Amygdala (tissue), 56 donors: ENCODE data around the gene C12orf57.

Experiments used
- DNase-seq, 56 donors: peaks; one replicate each; lab custom pipeline; 2025; lab: John Stamatoyannopoulos, UW

The C12orf57 gene

DNA sequence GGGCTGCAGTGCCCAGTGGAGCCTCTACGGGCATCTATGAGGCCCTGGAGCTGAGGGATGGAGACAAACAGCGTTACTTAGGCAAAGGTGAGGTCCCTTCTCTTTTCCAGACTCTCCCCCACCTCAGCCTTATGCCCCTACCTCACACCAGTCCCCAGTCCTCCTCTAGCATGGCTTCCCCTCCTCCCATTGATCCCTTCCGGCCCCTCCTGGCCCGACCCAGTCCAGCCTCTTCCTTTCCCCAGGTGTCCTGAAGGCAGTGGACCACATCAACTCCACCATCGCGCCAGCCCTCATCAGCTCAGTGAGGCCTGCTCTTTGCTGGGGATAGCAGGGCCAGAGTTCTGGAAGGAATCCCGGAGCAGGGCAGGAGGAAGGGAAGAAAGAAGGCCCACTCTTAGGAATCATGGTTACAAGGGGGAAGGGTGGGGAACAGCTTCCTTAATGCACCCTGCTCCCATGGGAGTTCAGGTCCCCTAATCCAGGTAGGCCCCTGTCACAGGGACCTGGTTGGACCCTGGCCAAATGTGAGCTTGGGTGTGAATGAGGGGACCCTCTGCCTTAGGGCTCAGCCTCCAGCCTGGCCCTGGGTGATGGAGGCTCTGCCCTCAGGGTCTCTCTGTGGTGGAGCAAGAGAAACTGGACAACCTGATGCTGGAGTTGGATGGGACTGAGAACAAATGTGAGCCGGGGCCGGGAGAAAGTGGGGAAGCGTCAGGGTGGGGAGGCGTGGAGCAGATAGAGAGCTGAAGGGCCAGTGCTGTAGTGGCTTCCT lies 27.2 kb upstream of the C12orf57 start:
- no peak for DNase-seq

DNA sequence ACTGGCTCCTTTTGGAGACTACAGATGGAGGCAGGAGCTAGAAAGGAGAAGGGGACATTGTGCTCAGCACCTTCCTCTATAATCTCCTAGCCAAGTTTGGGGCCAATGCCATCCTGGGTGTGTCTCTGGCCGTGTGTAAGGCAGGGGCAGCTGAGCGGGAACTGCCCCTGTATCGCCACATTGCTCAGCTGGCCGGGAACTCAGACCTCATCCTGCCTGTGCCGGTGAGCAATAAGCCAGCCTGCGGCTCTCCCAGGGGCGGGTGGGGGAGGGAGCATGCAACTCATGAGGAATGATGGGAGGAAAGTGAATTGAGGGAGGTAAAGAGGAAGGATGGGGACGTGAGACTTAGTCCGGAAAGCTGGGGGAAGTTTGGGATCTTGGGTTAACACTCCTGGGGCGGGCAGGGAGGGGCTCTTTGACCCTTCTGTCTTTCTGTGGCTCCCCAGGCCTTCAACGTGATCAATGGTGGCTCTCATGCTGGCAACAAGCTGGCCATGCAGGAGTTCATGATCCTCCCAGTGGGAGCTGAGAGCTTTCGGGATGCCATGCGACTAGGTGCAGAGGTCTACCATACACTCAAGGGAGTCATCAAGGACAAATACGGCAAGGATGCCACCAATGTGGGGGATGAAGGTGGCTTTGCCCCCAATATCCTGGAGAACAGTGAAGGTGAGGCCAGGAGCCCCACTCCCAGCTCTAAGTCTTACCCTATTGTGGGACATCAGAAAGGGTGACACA lies 26.2 kb upstream of the C12orf57 start:
- DNase-seq: no peak

GRCh38 chr12:6919588-6919987 lies 24.2 kb upstream of the C12orf57 start:
- DNase-seq: no peak

- no peak for DNase-seq
Measured at GRCh38 chr12:6921539-6921938, 22.3 kb upstream of the C12orf57 start.

- no peak for DNase-seq
Measured at GRCh38 chr12:6921996-6922946, 21.6 kb upstream of the C12orf57 start.

DNA sequence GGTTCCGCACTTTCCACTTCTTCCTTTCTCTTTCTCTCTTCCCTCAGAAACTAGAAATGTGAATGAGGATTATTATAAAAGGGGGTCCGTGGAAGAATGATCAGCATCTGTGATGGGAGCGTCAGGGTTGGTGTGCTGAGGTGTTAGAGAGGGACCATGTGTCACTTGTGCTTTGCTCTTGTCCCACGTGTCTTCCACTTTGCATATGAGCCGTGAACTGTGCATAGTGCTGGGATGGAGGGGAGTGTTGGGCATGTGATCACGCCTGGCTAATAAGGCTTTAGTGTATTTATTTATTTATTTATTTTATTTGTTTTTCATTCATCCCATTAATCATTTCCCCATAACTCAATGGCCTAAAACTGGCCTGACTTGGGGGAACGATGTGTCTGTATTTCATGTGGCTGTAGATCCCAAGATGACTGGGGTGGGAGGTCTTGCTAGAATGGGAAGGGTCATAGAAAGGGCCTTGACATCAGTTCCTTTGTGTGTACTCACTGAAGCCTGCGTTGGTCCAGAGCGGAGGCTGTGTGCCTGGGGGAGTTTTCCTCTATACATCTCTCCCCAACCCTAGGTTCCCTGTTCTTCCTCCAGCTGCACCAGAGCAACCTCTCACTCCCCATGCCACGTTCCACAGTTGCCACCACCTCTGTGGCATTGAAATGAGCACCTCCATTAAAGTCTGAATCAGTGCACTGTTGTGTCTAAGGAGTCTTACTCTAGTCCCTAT lies 20.7 kb upstream of the C12orf57 start:
- DNase-seq: no peak

DNA sequence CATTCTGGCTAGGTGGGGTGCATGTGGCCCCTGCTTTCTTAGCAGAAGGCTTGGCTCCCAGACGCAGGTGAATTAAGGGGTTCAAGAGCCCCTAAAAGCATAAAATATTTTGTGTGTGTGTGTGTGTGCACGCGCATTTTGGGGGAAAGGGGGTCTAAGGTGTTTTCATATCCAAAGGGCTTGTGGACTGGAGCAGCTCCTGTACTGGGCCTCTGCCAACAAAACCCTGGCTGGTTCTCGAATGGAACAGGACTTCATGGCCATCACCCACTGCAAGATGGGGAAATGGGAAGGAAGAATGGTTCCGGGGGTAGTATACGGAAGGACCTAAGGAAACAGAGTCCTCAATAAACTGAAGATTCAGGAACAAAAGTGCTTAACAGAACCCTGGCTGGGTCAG lies 20.0 kb upstream of the C12orf57 start:
- DNase-seq: no peak

DNA sequence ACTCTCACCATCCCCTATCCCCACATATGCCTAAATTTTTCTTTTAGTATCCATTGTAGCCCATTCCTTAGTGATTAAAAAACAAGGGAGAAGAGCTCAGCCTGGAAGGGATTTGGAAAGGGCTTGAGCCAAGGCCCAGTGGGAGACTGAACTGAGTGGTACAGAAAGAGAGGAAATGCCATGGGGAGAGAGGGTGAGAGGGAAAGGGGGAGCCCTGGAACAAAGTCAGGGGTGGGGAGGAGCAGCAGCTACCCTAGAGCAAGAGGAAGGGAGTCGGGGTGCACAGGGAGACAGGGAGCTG lies 18.6 kb upstream of the C12orf57 start:
- peak in 5 of 56 donors; percentile 33 to 67 (median 51) for DNase-seq

GRCh38 chr12:6925540-6926279 lies 18.1 kb upstream of the C12orf57 start:
- DNase-seq: peak in 46 of 56 donors; percentile 26 to 76 (median 58)

GRCh38 chr12:6927379-6928021 lies 16.3 kb upstream of the C12orf57 start, which contains the start of gene ATN1:
Gene ATN1 (plus strand): TSS chr12:6927959. CDS start chr12:6934002, 6,043 bp downstream.
- peak in 53 of 56 donors; percentile 28 to 88 (median 72) for DNase-seq

DNA sequence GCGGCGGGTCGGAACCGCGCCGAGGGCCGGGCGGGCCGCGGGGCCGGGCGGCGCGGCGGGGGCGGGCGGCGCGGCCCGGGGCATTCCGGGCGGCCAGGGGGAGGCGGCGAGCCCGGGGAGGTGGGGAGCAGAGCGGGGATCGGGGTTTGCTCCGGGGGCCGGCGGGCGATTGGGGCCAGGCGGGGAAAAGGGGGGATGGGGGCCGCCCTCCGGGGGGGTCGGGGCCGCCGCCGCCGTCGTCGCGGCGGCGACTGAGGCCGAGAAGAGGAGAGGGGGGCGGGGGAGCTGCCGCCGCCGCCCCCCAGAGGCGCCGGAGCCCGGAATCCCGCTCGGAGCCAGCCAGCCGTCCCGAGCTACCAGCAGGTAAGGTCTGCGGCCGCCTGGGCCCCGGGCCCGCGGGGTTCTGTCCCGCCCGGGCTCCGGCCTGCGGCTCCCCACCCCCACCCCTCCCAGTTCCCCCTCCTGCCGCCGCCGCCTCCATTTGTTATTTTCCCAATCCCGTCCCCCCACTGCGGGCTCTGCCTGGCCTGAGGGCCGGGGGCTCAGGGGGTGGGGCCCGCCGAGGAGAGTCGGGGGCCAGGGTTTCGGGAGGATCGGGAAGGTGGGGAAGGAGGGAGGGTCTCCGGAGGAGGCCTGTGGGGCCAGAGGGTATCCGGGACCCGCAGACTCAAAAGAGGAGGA lies 15.7 kb upstream of the C12orf57 start:
- DNase-seq: peak in 10 of 56 donors; percentile 21 to 61 (median 46)

- peak in 3 of 56 donors; percentile 39 to 58 (median 42) for DNase-seq
Measured at GRCh38 chr12:6928703-6929407, 15.0 kb upstream of the C12orf57 start.

DNA sequence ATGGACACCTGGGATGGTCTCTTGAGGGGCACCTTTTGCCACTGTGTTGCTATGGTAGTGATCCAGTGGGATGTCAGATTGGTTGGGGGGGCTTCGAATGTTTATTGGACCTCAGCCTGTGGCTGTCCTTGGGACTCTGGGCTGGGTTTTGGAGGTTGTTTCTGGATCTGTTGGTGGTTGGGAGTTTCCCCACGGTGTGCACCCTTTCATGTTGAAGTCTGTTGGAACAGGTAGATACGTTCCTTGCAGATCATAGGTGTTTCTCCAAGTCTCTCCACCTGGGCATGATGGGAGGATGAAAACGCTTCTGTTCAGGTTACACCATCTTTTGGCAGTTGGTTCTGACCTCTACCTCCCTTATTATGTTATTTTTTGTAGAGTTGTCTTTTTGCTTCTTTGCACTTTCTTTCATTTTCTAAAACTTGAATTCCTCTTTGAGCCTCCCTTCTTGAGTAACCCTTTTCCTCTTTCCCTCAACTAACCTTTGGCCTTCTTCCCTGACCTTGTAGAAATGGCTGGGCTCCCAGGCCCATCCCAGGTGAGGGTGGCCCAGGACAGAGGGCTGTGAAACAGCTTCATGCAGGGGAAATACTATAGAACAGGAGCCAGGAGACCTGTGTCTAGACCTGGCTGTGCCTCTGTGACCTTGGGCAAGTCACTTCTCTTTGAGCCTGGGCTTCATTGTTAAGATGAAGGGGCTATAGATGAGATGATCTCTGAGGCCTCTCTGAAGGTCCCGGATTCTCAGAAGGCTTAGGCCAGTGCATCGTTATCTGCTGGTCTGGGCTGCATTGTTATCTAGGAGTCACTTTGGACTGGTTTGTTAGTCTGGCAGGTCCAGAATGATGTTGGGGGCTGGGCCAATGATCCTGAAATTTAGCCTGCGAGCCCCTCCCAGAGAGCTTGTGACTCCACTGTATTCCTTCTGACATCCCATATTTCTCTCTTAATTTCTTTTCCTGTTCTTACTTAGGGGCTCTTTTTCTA lies 14.1 kb upstream of the C12orf57 start:
- no peak for DNase-seq

DNA sequence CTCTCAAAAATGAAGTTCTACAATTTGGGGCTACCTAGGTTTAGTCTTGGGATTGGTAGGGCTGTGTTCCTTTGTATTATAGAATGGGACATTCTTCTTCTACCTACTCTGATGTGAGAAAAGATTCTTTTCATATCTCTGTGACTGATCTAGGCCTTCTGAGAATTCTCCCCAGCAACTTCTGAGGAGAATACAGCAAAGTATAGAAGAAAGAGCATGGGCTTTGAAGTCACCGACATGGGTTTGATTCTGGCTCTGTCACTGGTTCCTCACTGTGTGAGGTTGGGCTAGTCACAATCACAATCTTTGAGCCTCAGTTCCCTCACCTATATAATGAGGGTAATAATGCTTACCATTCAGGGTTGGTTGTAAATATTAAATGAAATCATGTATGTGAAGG lies 11.1 kb upstream of the C12orf57 start:
- no peak for DNase-seq

DNA sequence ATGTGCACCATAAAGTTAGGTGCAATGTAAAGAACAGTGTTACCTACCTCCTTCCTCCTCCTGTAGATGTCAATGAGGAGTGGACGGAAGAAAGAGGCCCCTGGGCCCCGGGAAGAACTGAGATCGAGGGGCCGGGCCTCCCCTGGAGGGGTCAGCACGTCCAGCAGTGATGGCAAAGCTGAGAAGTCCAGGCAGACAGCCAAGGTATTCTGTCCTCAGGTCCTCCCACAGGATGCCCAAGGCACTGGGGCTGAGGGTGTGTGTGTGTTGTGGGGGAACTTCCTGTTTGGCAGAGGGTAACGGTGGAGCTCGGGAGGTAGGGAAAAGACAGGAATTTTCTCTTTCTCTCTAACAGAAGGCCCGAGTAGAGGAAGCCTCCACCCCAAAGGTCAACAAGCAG lies 9.7 kb upstream of the C12orf57 start:
- peak in 1 of 56 donors; percentile 5 for DNase-seq
